ENCODE measurements around the gene STX18. TPM values are rescaled to one million over a fixed set of nuclear protein-coding genes. Genes with fewer than 3 reads are reported as not detected.

STX18 gene
- total and polyA plus RNA-seq, 2 of the 13 experiments (the other 11 are each of a cell fraction or from before 2014, with no cell fraction given) = 23.9 to 37.1 TPM

GRCh38 chr4:4392501-4393183 is 149.2 kb downstream of the STX18 start (continued):
- TF ChIP-seq CC2D1A (CRISPR knock-in tag; IDR thresholded peaks at IDR 0.05) = no peak

- no peak overlapping the region for H3K27ac ChIP-seq (ENCODE audit: extremely low read length, insufficient read depth, low read length)
- in situ Hi-C loops (cut with HindIII; ENCODE audit: extremely low pct_ligation_motif_present, low pct_unique_long_range_greater_than_20kb) = no loop called here
- no peak overlapping the region for H3K9ac ChIP-seq (ENCODE audit: insufficient read depth, low read depth, low read length)
- H3K4me1 ChIP-seq (ENCODE audit: insufficient read depth, low read length) = peaks cover 11% of the 10 kb centered on the region; the same call in 1 of the 2 replicates
- no peak for TF ChIP-seq TOPORS (CRISPR knock-in tag; IDR thresholded peaks at IDR 0.05)
- peak; percentile 79 for TF ChIP-seq ZNF629 (CRISPR knock-in tag; conservative IDR thresholded peaks at IDR 0.05)
- no peaks in the 10 kb centered on the region for H3K9me3 ChIP-seq (ENCODE audit: low read length)
- DNase-seq (ENCODE audit: low spot score) (no peak), FAIRE-seq (no peak), ATAC-seq (no peak)
- BruUV-seq (replicated peaks) = no TSS peak
- H2AFZ ChIP-seq (ENCODE audit: low read length) = no peak overlapping the region
- H3K4me3 ChIP-seq (replicated peaks in 1 of 3; ENCODE audit: insufficient read depth in 1 of 3, low read depth in 2 of 3, low read length in 3 of 3) = no peak overlapping the region
- whole genome bisulfite sequencing (ENCODE audit: low lambda C conversion rate) = 4% methylated on average over 4 of the region's 4 CpGs
- no peak overlapping the region for H3K4me2 ChIP-seq (ENCODE audit: low read depth, low read length)
- POLR2A ChIA-PET = no interaction called here
- peaks cover 13 to 100% of the 10 kb centered on the region in 2 experiments for H3K27me3 ChIP-seq (ENCODE audit: control insufficient read depth in 1 of 2, insufficient read depth in 2 of 2, low read length in 2 of 2)
- intact Hi-C loops (cut with micrococcal nuclease; ENCODE audit: unreplicated experiment) = no loop called here
- no peaks in the 10 kb centered on the region for H3K36me3 ChIP-seq (replicated peaks in 1 of 2; ENCODE audit: control insufficient read depth in 1 of 2, insufficient read depth in 2 of 2, low read length in 2 of 2)
- H3K79me2 ChIP-seq (ENCODE audit: insufficient read depth, low read length) = no peaks in the 10 kb centered on the region
- CTCF ChIA-PET (ENCODE audit: low intra/inter-chr PET ratio, low total read pairs) = no interaction called here
- no peaks in the 10 kb centered on the region for H4K20me1 ChIP-seq (ENCODE audit: insufficient read depth, low read length)
Observed at GRCh38 chr4:4391866-4392265, 150.0 kb downstream of the STX18 start.

- Histone ChIP-seq H3K9ac (ENCODE audit: insufficient read depth, low read depth, low read length) (no peak overlapping the region), H3K4me1 (ENCODE audit: insufficient read depth, low read length) (no peaks in the 10 kb centered on the region), H3K36me3 (replicated peaks in 1 of 2; ENCODE audit: control insufficient read depth in 1 of 2, insufficient read depth in 2 of 2, low read length in 2 of 2) (no peaks in the 10 kb centered on the region), H3K4me2 (ENCODE audit: low read depth, low read length) (no peak overlapping the region), H3K9me3 (ENCODE audit: low read length) (no peaks in the 10 kb centered on the region), H2AFZ (ENCODE audit: low read length) (no peak overlapping the region), H3K4me3 (replicated peaks in 1 of 3; ENCODE audit: insufficient read depth in 1 of 3, low read depth in 2 of 3, low read length in 3 of 3) (no peak overlapping the region), H3K79me2 (ENCODE audit: insufficient read depth, low read length) (no peaks in the 10 kb centered on the region), H3K27me3 (ENCODE audit: control insufficient read depth in 1 of 2, insufficient read depth in 2 of 2, low read length in 2 of 2) (peaks cover 13 to 100% of the 10 kb centered on the region in 2 experiments), H3K27ac (ENCODE audit: extremely low read length, insufficient read depth, low read length) (no peak overlapping the region), H4K20me1 (ENCODE audit: insufficient read depth, low read length) (no peaks in the 10 kb centered on the region)
- POLR2A ChIA-PET = no interaction called here
- ATAC-seq = no peak
- CTCF ChIA-PET (ENCODE audit: low intra/inter-chr PET ratio, low total read pairs) = no interaction called here
- WGBS (ENCODE audit: low lambda C conversion rate) = 11% methylated on average over 7 of the region's 11 CpGs
- intact Hi-C loops (cut with micrococcal nuclease; ENCODE audit: unreplicated experiment) (no loop called here), in situ Hi-C loops (cut with HindIII; ENCODE audit: extremely low pct_ligation_motif_present, low pct_unique_long_range_greater_than_20kb) (no loop called here)
- FAIRE-seq = no peak
- no peak for DNase-seq (ENCODE audit: low spot score)
- no TSS peak for BruUV-seq (replicated peaks)
- TF ChIP-seq DZIP1 (CRISPR knock-in tag; IDR thresholded peaks at IDR 0.05) (no peak), POGZ (CRISPR knock-in tag; IDR thresholded peaks at IDR 0.05) (no peak), ZBTB7A (CRISPR knock-in tag; IDR thresholded peaks at IDR 0.05) (no peak), ERF (CRISPR knock-in tag; IDR thresholded peaks at IDR 0.05) (no peak), ZNF512 (CRISPR knock-in tag; IDR thresholded peaks at IDR 0.05) (no peak), ZNF362 (CRISPR knock-in tag; IDR thresholded peaks at IDR 0.05; ENCODE audit: borderline replicate concordance) (no peak)
Observed at GRCh38 chr4:4390515-4391240, 151.2 kb downstream of the STX18 start.

Measured in HepG2 (cell line).